Lung (tissue), 12 donors: ENCODE results near the gene UBB. TPM values are rescaled to one million over a fixed set of nuclear protein-coding genes. Genes with fewer than 3 reads are reported as not detected.
A peak's percentile ranks its signal among the peaks of the same experiment; 100 is the strongest.

Experiments used
- ATAC-seq: fragments of 200-7000 bp; cut with Tn5 transposase; one replicate; pipeline ENCODE4 v1.9.1; 2020; ENCODE audit warnings: moderate number of reproducible peaks; ENCODE audit not compliant: insufficient read depth, low FRiP score
- DNase-seq, 3 donors: peaks; one replicate each; pipeline ENCODE4 v3.0.0-alpha.2; 2013 to 2017
- H3K27ac ChIP-seq, 2 donors: one replicate each; pipeline ENCODE4 v1.5.1; 2013; ENCODE audit warnings: mild to moderate bottlenecking in 2 of 2, moderate library complexity in 2 of 2, control low read depth in 1 of 2, inconsistent platforms in 1 of 2, low read depth in 1 of 2, low read length in 1 of 2
- H3K27me3 ChIP-seq, 3 donors: one replicate each; pipeline ENCODE4 v1.5.1; 2013; ENCODE audit warnings: low read length in 2 of 3; ENCODE audit not compliant: control insufficient read depth in 3 of 3, insufficient read depth in 3 of 3
- H3K36me3 ChIP-seq, 4 donors: one replicate each; pipeline ENCODE4 v1.5.1; 2013; ENCODE audit warnings: low read length in 4 of 4, mild to moderate bottlenecking in 1 of 4, moderate library complexity in 1 of 4; ENCODE audit not compliant: control insufficient read depth in 4 of 4, insufficient read depth in 4 of 4
- H3K4me1 ChIP-seq, 5 donors: one replicate each; pipeline ENCODE4 v1.5.1; 2013; ENCODE audit warnings: low read length in 5 of 5, mild to moderate bottlenecking in 2 of 5, moderate library complexity in 1 of 5; ENCODE audit not compliant: control insufficient read depth in 5 of 5, insufficient read depth in 5 of 5
- H3K4me3 ChIP-seq: one replicate; pipeline ENCODE4 v1.5.1; 2013; ENCODE audit warnings: mild to moderate bottlenecking, control low read depth, moderate library complexity
- H3K9ac ChIP-seq, 2 donors: one replicate each; pipeline ENCODE4 v1.5.1; 2013; ENCODE audit warnings: low read length in 2 of 2, control low read depth in 1 of 2; ENCODE audit not compliant: insufficient read depth in 1 of 2
- H3K9me3 ChIP-seq, 4 donors: one replicate each; pipeline ENCODE4 v1.5.1; 2013; ENCODE audit warnings: low read length in 3 of 4, mild to moderate bottlenecking in 1 of 4, moderate library complexity in 1 of 4; ENCODE audit not compliant: control insufficient read depth in 4 of 4, insufficient read depth in 3 of 4
- CTCF ChIP-seq: IDR thresholded peaks from 2 replicates; pipeline ENCODE4 v1.5.1; 2012; ENCODE audit warnings: mild to moderate bottlenecking; ENCODE audit errors: control extremely low read depth, extremely low read depth
- WGBS, 2 donors: extraction: QIAGEN DNeasy Blood & Tissue Kit; methylation state at CpG; one replicate each; pipeline ENCODE4 v1.1.7; 2013; 5-methylcytosine and 5-hydroxymethylcytosine counted together
- polyA plus RNA-seq, 2 donors: library from polyadenylated mRNA; stranded (reverse); fragments of 200-250 nt; gene quantifications; one replicate each; pipeline ENCODE4 v1.2.1, GENCODE V29; 2013
- total RNA-seq, 2 donors: library from RNA; depleted of rRNA in 1 of 2; stranded (reverse); fragments of >200 nt in 1 of 2; gene quantifications; one replicate each; pipeline ENCODE4 v1.2.1, GENCODE V29; 2014 to 2021
- donor health status: control.
- donor health status: control.
- donor health status: Bipolar disorder and iron deficiency.
- donor health status: healthy.
- donor health status: DM: yes; HTN: yes; CAD: no.

Gene UBB
- total and polyA plus RNA-seq, 4 donors: 602 to 1,870 (median 1,244) TPM

DNA sequence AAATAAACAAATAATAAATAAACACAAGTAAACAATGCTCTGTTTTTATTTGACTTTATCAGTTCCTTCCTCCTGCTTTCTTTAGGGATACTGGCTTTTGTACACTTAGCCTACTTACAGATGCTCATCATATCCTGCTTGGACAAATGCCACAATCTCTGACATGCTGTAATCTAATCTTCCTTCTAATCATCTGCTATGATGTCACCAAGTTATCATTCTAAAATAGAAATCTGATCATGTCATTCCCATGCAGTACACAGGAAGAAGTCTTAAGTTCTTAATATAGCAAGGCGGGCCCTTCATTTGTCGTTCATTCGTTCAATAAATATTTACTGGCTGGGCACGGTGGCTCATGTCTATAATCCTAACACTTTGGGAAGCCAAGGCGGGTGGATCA lies 9.1 kb upstream of the UBB start:
- H3K27ac ChIP-seq: no peak overlapping the region
- no peak overlapping the region for H3K4me3 ChIP-seq
- peak in 2 of 3 donors; percentile 52 to 77 for DNase-seq
- H3K9me3 ChIP-seq: no peaks in the 10 kb centered on the region
- no peaks in the 10 kb centered on the region for H3K36me3 ChIP-seq
- 52 to 74% methylated on average over 5 of the region's 5 CpGs for WGBS, 2 donors
- TF ChIP-seq CTCF: no peak
- H3K4me1 ChIP-seq: peaks cover 0 to 4% (median 0%) of the 10 kb centered on the region in 5 donors
- no peaks in the 10 kb centered on the region for H3K27me3 ChIP-seq
- no peak overlapping the region for H3K9ac ChIP-seq
- no peak for ATAC-seq

DNA sequence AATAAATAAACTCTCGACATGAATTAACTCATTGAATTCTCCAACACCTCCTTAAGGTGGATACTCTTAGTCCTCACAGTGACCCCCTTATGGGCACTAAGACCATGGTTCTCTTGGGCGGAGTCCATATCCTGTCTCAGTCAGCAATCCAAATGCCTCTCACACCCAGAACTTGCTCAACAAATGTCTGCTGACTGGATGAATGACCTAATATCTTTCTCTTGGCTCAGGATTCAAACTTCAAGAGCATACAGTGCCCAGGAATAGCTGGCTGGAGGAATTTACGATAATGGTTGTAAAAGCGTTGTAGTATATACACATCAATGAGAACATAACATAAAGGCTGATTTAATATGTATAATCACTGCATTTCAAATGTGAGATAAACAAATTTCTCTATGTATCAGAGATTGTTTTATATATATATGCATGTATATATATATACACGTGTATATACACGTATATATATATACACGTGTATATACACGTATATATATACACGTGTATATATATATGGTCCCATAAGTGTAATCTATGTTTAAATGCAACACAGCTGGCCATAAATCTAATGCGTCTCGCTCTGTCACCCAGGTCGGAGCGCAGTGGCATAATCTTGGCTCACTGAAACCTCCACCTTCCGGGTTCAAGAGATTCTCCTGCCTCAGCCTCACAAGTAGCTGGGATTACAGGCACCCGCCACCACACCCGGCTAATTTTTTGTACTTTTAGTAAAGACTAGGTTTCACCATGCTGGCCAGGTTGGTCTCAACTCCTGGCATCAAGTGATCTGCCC lies 6.5 kb upstream of the UBB start:
- Histone ChIP-seq H3K27ac (no peak overlapping the region), H3K4me1 (peaks cover 0 to 6% (median 4%) of the 10 kb centered on the region in 5 donors), H3K9me3 (no peaks in the 10 kb centered on the region), H3K4me3 (no peak overlapping the region), H3K27me3 (no peaks in the 10 kb centered on the region), H3K9ac (peak overlapping the region in 1 of 2 donors; percentile 13), H3K36me3 (no peaks in the 10 kb centered on the region)
- WGBS, 2 donors: 77 to 88% methylated on average over 16 of the region's 16 CpGs
- DNase-seq: peak in 2 of 3 donors; percentile 70 to 86
- no peak for ATAC-seq
- no peak for TF ChIP-seq CTCF

DNA sequence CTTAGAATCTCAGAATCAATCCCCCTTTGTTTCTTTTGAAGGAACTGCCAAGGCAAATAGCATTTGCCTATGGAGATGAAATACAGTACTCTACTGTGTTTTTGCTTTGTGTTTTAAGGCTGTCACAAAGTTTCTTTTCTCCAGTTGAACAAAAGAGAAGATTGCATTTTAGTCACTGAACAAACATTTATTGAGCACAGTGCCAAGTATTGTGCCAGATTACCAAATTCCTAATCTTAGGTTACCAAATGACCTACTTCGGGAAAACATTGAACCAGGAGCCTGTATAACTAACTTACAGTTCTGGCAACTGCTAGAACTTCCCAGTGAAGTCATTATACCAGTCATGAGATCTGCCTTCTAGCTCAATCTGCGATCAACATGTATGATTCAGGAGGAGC lies 3.0 kb upstream of the UBB start:
- H3K27ac ChIP-seq: no peak overlapping the region
- ATAC-seq: no peak
- H3K9me3 ChIP-seq: no peaks in the 10 kb centered on the region
- no peak overlapping the region for H3K4me3 ChIP-seq
- DNase-seq: peak in 2 of 3 donors; percentile 56 to 61
- peaks cover 0 to 17% (median 8%) of the 10 kb centered on the region in 5 donors for H3K4me1 ChIP-seq
- 61 to 78% methylated on average over 2 of the region's 2 CpGs for WGBS, 2 donors
- no peak for TF ChIP-seq CTCF
- peaks cover 0 to 9% (median 3%) of the 10 kb centered on the region in 4 donors for H3K36me3 ChIP-seq
- no peaks in the 10 kb centered on the region for H3K27me3 ChIP-seq
- no peak overlapping the region for H3K9ac ChIP-seq
